B cell (primary cell): ENCODE data around the gene DUSP9. TPM values are rescaled to one million over a fixed set of nuclear protein-coding genes. Genes with fewer than 3 reads are reported as not detected.

Experiments used
- ATAC-seq: fragments of 200-7000 bp; cut with Tn5 transposase; one replicate; pipeline ENCODE4 v1.10.0; 2021; ENCODE audit warnings: low read depth, mild to moderate bottlenecking, moderate number of reproducible peaks, moderate library complexity
- CTCF ChIA-PET: fragments of 350-600 bp; sonication (Branson Sonifier 250); formaldehyde crosslinking; loops from one replicate; lab custom pipeline; 2021; ENCODE audit warnings: antibody characterized with exemption, inconsistent platforms; lab: Charles Lee
- POLR2A ChIA-PET: fragments of 350-600 bp; sonication (Branson Sonifier 250); formaldehyde crosslinking; loops from one replicate; lab custom pipeline; 2021; ENCODE audit warnings: antibody characterized with exemption; lab: Charles Lee
- DNase-seq: peaks from one replicate; pipeline ENCODE4 v3.0.0; 2013
- H2AFZ ChIP-seq: 2 replicates; pipeline ENCODE4 v1.6.1; 2012; ENCODE audit warnings: mild to moderate bottlenecking, low read depth, low read length; ENCODE audit not compliant: insufficient read depth, poor library complexity, severe bottlenecking
- H3K27ac ChIP-seq, 2 donors: 1 replicate in 1 of 2; 2 replicates in 1 of 2; pipeline ENCODE4 v1.5.1; 2012 to 2013; ENCODE audit warnings: low read length in 2 of 2, mild to moderate bottlenecking in 2 of 2, moderate library complexity in 1 of 2
- H3K27me3 ChIP-seq, 4 experiments: fragments of 200-600 bp in 1 of 4; sonication (generic) in 1 of 4; replicated peaks in 1 of 4; 1 replicate in 2 of 4; 2 replicates in 2 of 4; pipeline versions ENCODE4 v1.6.1 to v1.7.0; 2013 to 2016; ENCODE audit warnings: low read length in 3 of 4, mild to moderate bottlenecking in 2 of 4, mixed read lengths in 1 of 4, moderate library complexity in 1 of 4; ENCODE audit not compliant: insufficient read depth in 4 of 4, control insufficient read depth in 3 of 4; ENCODE audit errors: control extremely low read depth in 1 of 4
- H3K36me3 ChIP-seq, 2 experiments: replicated peaks in 1 of 2; 1 replicate in 1 of 2; 2 replicates in 1 of 2; pipeline versions ENCODE4 v1.6.1 to v1.7.1; 2013; ENCODE audit warnings: low read length in 1 of 2; ENCODE audit not compliant: insufficient read depth in 2 of 2, control insufficient read depth in 1 of 2; ENCODE audit errors: control extremely low read depth in 1 of 2, extremely low read depth in 1 of 2
- H3K4me1 ChIP-seq, 2 donors: fragments of 200-600 bp in 1 of 2; sonication (generic) in 1 of 2; 1 replicate in 1 of 2; 2 replicates in 1 of 2; pipeline versions ENCODE4 v1.5.1 to v1.6.1; 2013 to 2017; ENCODE audit warnings: low read length in 2 of 2; ENCODE audit not compliant: control insufficient read depth in 2 of 2, insufficient read depth in 2 of 2
- H3K4me2 ChIP-seq: replicated peaks from 2 replicates; pipeline ENCODE3; 2012; ENCODE audit warnings: mild to moderate bottlenecking, low read depth, low read length; ENCODE audit not compliant: poor library complexity, severe bottlenecking
- H3K4me3 ChIP-seq, 5 experiments: fragments of 200-600 bp in 1 of 5; sonication (generic) in 1 of 5; 1 replicate in 3 of 5; 2 replicates in 2 of 5; pipeline versions ENCODE4 v1.5.1 to v1.7.0; 2011 to 2016; ENCODE audit warnings: low read length in 4 of 5, mild to moderate bottlenecking in 4 of 5, low read depth in 2 of 5, control low read depth in 1 of 5, moderate library complexity in 1 of 5; ENCODE audit not compliant: insufficient read depth in 1 of 5; ENCODE audit errors: control extremely low read depth in 1 of 5, extremely low read depth in 1 of 5
- H3K79me2 ChIP-seq: fragments of 200-600 bp; sonication (generic); one replicate; pipeline ENCODE4 v1.6.0; 2016; ENCODE audit warnings: low read length; ENCODE audit not compliant: control insufficient read depth, insufficient read depth
- H3K9ac ChIP-seq: fragments of 200-600 bp; sonication (generic); 2 replicates; pipeline ENCODE4 v1.6.1; 2017; ENCODE audit warnings: mild to moderate bottlenecking, low read length, moderate library complexity
- H3K9me3 ChIP-seq, 3 donors: one replicate each; pipeline versions ENCODE4 v1.6.1 to v1.7.1; 2013; ENCODE audit warnings: low read length in 2 of 3; ENCODE audit not compliant: control insufficient read depth in 2 of 3, insufficient read depth in 1 of 3; ENCODE audit errors: control extremely low read depth in 1 of 3
- H4K20me1 ChIP-seq: 2 replicates; pipeline ENCODE4 v1.6.0; 2012; ENCODE audit warnings: mild to moderate bottlenecking, low read length; ENCODE audit not compliant: insufficient read depth, control insufficient read depth, poor library complexity, severe bottlenecking
- H3K27ac Mint-ChIP-seq: one replicate; pipeline ENCODE4 v1.8.0; 2021; ENCODE audit warnings: mixed read lengths
- H3K27me3 Mint-ChIP-seq: one replicate; pipeline ENCODE4 v1.8.0; 2021; ENCODE audit warnings: mixed read lengths
- H3K4me1 Mint-ChIP-seq: one replicate; pipeline ENCODE4 v1.8.0; 2021; ENCODE audit warnings: mixed read lengths
- H3K4me3 Mint-ChIP-seq: one replicate; pipeline ENCODE4 v1.8.0; 2021; ENCODE audit warnings: mixed read lengths
- H3K9me3 Mint-ChIP-seq: one replicate; pipeline ENCODE4 v1.8.0; 2022; ENCODE audit warnings: mixed read lengths; ENCODE audit not compliant: insufficient read depth
- EZH2 ChIP-seq: IDR thresholded peaks from 2 replicates; pipeline ENCODE4 v1.6.1; 2012; ENCODE audit warnings: borderline replicate concordance, low read depth, mild to moderate bottlenecking, moderate library complexity, low read length; ENCODE audit not compliant: insufficient read depth, poor library complexity, severe bottlenecking
- WGBS: methylation state at CpG from one replicate; pipeline ENCODE4 v1.1.5; 2013; ENCODE audit warnings: missing lambda C conversion rate; ENCODE audit not compliant: insufficient coverage; 5-methylcytosine and 5-hydroxymethylcytosine counted together
- intact Hi-C: fragments of 100-400 bp; cut with micrococcal nuclease; formaldehyde crosslinking; loops from one replicate; pipeline ENCODE4 v1.10.0; 2022
- polyA plus RNA-seq: library from polyadenylated mRNA; depleted of rRNA; stranded (reverse); fragments of >200 nt; gene quantifications from 2 replicates; pipeline ENCODE4 v1.2.3, GENCODE V29; 2012
- total RNA-seq, 2 donors: library from RNA; stranded (reverse); fragments of 120-200 nt in 1 of 2; gene quantifications; 1 replicate in 1 of 2; 2 replicates in 1 of 2; pipeline versions ENCODE4 v1.2.3 to v1.2.4, GENCODE V29; 2013 to 2022
- TF ChIP-seq, protein P1 (sequence below): fragments of 200-600 bp; IDR thresholded peaks from one replicate; pipeline ENCODE4 v1.8.0; 2022; ENCODE audit warnings: antibody characterized with exemption, mild to moderate bottlenecking

The DUSP9 gene
- total and polyA plus RNA-seq, 2 donors (not counting 1 experiment from before 2014, with no cell fraction given), result not detected

DNA sequence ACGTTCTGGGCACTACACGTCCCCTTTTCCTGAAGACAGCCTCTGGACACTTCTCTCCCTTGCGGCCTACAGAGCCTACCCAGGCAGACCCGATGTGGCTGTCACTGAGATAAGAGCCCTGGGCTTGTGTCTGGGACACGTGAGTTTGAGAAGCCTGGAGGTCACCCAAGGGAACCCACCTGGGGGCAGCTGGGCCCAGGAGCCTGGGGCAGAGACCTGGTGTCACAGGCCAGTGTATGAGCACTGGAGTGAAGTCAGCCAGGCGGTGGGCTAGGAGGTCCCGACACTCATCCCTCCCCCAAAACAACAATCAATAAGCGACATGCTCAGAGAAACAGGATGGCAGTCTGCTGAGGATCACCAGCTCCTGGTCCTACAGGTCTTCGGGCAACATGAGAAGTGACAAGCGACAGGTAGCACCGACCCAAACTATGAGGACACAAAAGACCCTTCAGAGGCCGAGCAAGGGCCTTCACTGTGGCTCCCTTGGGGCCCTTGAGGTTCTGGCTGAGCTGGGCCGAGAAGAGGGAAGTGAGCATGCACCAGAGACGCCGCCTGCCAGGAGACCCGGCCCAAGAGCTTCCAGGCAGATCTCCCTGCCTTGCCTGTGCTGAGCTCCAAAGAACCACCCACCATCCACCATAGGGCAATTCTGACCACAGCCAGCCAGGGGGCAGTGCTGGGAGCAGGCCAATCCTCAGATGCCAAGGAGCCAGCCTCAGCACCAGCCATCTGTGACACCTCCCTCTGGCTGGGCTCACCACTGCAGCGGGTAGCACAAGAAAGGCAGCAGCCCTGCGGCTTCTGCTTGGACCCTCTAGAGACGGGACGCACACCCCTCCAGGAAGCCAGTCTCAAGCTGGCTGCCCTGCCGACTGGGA, 11.0 kb upstream of the DUSP9 start:
- Histone ChIP-seq H3K4me3 (no peak overlapping the region), H3K27ac (no peak overlapping the region), H3K36me3 (no peaks in the 10 kb centered on the region), H4K20me1 (no peaks in the 10 kb centered on the region), H2AFZ (no peak overlapping the region), H3K4me1 (no peaks in the 10 kb centered on the region), H3K4me2 (no peak overlapping the region), H3K9ac (no peak overlapping the region), H3K9me3 (no peaks in the 10 kb centered on the region), H3K79me2 (no peaks in the 10 kb centered on the region), H3K27me3 (peaks cover 0 to 19% (median 0%) of the 10 kb centered on the region in 4 experiments)
- CTCF ChIA-PET, result interaction anchor here (1.0 to 1.5 kb wide), 3 partner anchors 11 to 62 kb away, joined by 3 read pairs; partner anchors contain the start of gene DUSP9
- TF ChIP-seq, protein P1, sequence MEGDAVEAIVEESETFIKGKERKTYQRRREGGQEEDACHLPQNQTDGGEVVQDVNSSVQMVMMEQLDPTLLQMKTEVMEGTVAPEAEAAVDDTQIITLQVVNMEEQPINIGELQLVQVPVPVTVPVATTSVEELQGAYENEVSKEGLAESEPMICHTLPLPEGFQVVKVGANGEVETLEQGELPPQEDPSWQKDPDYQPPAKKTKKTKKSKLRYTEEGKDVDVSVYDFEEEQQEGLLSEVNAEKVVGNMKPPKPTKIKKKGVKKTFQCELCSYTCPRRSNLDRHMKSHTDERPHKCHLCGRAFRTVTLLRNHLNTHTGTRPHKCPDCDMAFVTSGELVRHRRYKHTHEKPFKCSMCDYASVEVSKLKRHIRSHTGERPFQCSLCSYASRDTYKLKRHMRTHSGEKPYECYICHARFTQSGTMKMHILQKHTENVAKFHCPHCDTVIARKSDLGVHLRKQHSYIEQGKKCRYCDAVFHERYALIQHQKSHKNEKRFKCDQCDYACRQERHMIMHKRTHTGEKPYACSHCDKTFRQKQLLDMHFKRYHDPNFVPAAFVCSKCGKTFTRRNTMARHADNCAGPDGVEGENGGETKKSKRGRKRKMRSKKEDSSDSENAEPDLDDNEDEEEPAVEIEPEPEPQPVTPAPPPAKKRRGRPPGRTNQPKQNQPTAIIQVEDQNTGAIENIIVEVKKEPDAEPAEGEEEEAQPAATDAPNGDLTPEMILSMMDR, result no peak
- TF ChIP-seq EZH2, result no peak
- Mint-ChIP-seq H3K9me3 (peaks cover 2% of the 10 kb centered on the region), H3K27ac (no peak overlapping the region), H3K4me1 (peaks cover 4% of the 10 kb centered on the region), H3K27me3 (peaks cover 6% of the 10 kb centered on the region), H3K4me3 (no peak overlapping the region)
- intact Hi-C loops, result no loop called here
- DNase-seq, result peak; percentile 33
- POLR2A ChIA-PET, result no interaction called here
- 68% methylated on average over 7 of the region's 21 CpGs for WGBS
- ATAC-seq, result peak; percentile 62

DNA sequence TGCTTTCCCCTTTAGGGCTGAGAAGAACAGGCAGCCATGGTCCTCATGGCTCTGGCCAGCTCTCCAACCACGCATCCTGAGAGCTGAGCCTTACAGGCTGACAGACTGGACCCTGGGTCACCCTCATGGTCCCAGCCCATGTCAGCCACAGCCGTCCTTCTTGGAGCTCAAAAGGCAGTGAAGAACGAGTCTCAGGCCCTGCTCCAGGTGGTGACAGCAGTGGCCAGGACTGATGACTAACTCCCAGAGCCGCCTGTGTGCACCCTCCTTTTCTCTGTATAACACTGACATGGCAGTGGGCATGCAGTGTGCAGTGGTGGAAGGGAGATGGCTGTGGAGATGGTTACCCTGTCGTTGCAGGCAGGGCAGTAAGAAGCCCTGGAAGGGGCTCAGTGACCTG, 10.3 kb upstream of the DUSP9 start:
- no peak overlapping the region for H2AFZ ChIP-seq
- H3K27ac Mint-ChIP-seq, result no peak overlapping the region
- POLR2A ChIA-PET, result no interaction called here
- no peak for DNase-seq
- H3K27me3 ChIP-seq, result peaks cover 0 to 26% (median 2%) of the 10 kb centered on the region in 4 experiments
- no peak overlapping the region for H3K9ac ChIP-seq
- no peak overlapping the region for H3K4me2 ChIP-seq
- peaks cover 8% of the 10 kb centered on the region for H3K4me1 Mint-ChIP-seq
- intact Hi-C loops, result no loop called here
- no peaks in the 10 kb centered on the region for H3K36me3 ChIP-seq
- no peaks in the 10 kb centered on the region for H3K9me3 ChIP-seq
- no peak overlapping the region for H3K27ac ChIP-seq
- H3K27me3 Mint-ChIP-seq, result peaks cover 7% of the 10 kb centered on the region
- CTCF ChIA-PET, result interaction anchor here (1.0 to 1.5 kb wide), 3 partner anchors 10 to 63 kb away, joined by 3 read pairs; partner anchors contain the start of gene DUSP9
- no peaks in the 10 kb centered on the region for H3K9me3 Mint-ChIP-seq
- H3K4me3 Mint-ChIP-seq, result no peak overlapping the region
- H4K20me1 ChIP-seq, result no peaks in the 10 kb centered on the region
- WGBS, result 90% methylated on average over 2 of the region's 5 CpGs
- no peak for ATAC-seq
- H3K4me3 ChIP-seq, result no peak overlapping the region
- H3K4me1 ChIP-seq, result peaks cover 4 to 5% of the 10 kb centered on the region in 2 donors
- TF ChIP-seq, protein P1, result no peak
- TF ChIP-seq EZH2, result no peak
- H3K79me2 ChIP-seq, result no peaks in the 10 kb centered on the region
